ENCODE results near the gene WDR45B. TPM values are rescaled to one million over a fixed set of nuclear protein-coding genes. Genes with fewer than 3 reads are reported as not detected.
"Not testable (repeated sequence)": the region's sequence is repeated elsewhere in the genome, so short reads cannot be mapped to it uniquely, and the experiment has no call there.

Gene WDR45B
- total and polyA plus RNA-seq, 7 donors = 51.7 to 70.1 (median 66.8) TPM

DNA sequence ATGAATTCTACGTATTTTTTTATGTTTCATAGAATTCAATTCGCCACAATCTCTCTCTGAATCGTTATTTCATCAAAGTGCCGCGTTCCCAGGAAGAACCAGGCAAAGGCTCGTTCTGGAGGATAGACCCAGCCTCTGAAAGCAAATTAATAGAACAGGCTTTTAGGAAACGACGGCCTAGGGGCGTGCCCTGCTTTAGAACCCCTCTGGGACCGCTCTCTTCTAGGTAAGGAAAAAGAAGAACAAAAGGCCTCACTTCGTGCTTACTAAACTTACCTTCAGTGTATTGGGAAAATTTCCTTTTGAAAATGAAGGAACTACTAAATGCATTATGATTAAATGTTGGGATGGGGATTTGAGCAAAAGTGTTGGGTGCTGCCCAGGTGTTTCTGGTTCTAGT, 65.5 kb downstream of the WDR45B start:
- intact Hi-C loops (cut with DNase I) = no loop called here
- peaks cover 0 to 16% (median 8%) of the 10 kb centered on the region in 4 donors for H3K4me1 ChIP-seq
- TF ChIP-seq, protein P1, sequence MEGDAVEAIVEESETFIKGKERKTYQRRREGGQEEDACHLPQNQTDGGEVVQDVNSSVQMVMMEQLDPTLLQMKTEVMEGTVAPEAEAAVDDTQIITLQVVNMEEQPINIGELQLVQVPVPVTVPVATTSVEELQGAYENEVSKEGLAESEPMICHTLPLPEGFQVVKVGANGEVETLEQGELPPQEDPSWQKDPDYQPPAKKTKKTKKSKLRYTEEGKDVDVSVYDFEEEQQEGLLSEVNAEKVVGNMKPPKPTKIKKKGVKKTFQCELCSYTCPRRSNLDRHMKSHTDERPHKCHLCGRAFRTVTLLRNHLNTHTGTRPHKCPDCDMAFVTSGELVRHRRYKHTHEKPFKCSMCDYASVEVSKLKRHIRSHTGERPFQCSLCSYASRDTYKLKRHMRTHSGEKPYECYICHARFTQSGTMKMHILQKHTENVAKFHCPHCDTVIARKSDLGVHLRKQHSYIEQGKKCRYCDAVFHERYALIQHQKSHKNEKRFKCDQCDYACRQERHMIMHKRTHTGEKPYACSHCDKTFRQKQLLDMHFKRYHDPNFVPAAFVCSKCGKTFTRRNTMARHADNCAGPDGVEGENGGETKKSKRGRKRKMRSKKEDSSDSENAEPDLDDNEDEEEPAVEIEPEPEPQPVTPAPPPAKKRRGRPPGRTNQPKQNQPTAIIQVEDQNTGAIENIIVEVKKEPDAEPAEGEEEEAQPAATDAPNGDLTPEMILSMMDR (IDR thresholded peaks at IDR 0.05) = no peak
- TF ChIP-seq EP300 (IDR thresholded peaks at IDR 0.05) = no peak
- TF ChIP-seq POLR2A (IDR thresholded peaks at IDR 0.05) = no peak
- TF ChIP-seq POLR2AphosphoS5 (IDR thresholded peaks at IDR 0.05) = no peak
- no peaks in the 10 kb centered on the region for H3K9me3 ChIP-seq
- H3K36me3 ChIP-seq = peaks cover 12 to 54% (median 20%) of the 10 kb centered on the region in 4 donors
- no peak overlapping the region for H3K4me3 ChIP-seq
- no peaks in the 10 kb centered on the region for H3K27me3 ChIP-seq
- WGBS, 2 donors = 94 to 95% methylated on average over 11 of the region's 11 CpGs
- DNase-seq = no peak
- H3K27ac ChIP-seq = no peak overlapping the region

DNA sequence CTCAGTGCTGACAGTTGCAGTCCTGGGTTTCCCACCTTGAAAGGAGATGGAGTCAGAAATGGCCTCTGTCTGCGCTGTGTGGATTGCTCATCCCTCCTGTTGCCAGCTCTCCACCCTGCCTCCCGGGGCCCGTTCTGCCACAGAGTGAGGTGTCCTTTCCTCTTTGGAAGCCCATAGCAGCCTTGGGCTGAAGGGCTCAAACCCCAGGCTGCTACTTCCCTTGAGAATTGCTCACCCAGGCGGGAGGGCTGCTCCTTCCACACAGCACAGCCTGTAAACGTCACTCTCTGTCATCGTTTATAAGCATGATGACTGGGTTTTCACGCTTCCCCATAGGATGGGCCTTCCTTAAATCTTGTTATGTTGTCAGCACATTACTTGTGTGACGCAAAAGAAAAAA, 66.0 kb downstream of the WDR45B start:
- no peak overlapping the region for H3K27ac ChIP-seq
- peaks cover 7 to 54% (median 19%) of the 10 kb centered on the region in 4 donors for H3K36me3 ChIP-seq
- H3K4me3 ChIP-seq = no peak overlapping the region
- intact Hi-C loops (cut with DNase I) = no loop called here
- DNase-seq = no peak
- H3K27me3 ChIP-seq = no peaks in the 10 kb centered on the region
- peaks cover 0 to 11% (median 3%) of the 10 kb centered on the region in 4 donors for H3K4me1 ChIP-seq
- 92 to 93% methylated on average over 8 of the region's 8 CpGs for WGBS, 2 donors
- TF ChIP-seq, protein P1 (IDR thresholded peaks at IDR 0.05) = no peak
- TF ChIP-seq POLR2AphosphoS5 (IDR thresholded peaks at IDR 0.05) (no peak), EP300 (IDR thresholded peaks at IDR 0.05) (no peak), POLR2A (IDR thresholded peaks at IDR 0.05) (no peak)
- no peaks in the 10 kb centered on the region for H3K9me3 ChIP-seq

DNA sequence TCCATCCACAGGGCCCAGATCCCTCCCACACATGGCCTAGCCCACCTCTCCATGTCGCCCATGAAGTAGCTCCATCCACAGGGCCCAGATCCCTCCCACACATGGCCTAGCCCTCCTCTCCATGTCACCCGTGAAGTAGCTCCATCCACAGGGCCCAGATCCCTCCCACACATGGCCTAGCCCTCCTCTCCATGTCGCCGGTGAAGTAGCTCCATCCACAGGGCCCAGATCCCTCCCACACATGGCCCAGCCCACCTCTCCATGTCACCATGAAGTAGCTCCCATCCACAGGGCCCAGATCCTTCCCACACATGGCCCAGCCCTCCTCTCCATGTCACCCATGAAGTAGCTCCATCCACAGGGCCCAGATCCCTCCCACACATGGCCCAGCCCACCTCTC, 68.3 kb downstream of the WDR45B start:
- H3K27ac ChIP-seq; H3K4me3 ChIP-seq; intact Hi-C loops (cut with DNase I); H3K9me3 ChIP-seq; H3K27me3 ChIP-seq; H3K4me1 ChIP-seq; DNase-seq: not testable (repeated sequence)
- 95 to 96% methylated on average over 4 of the region's 4 CpGs for WGBS, 2 donors
- peaks cover 0 to 53% (median 20%) of the 10 kb centered on the region in 4 donors for H3K36me3 ChIP-seq

DNA sequence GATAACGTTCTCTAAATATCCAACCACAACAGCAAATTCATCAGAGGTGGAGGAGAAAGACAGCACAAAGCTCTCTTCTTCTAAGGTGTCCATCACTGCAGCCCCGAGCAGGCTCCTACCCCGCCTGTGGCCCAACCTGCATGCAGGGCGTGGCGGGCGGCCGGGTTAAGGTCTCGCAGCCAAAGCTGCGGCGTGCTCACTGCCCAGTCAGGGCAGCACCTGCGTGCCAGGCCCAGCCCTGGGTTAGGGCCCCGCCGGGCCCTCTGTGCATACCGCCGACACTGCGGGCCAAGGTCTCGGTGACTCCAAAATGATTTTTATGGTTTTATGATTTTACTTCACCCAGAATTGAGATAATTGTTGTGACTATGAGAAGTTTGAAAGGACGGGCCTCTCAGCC, 70.9 kb downstream of the WDR45B start:
- TF ChIP-seq POLR2A (IDR thresholded peaks at IDR 0.05) = no peak
- no peak for TF ChIP-seq EP300 (IDR thresholded peaks at IDR 0.05)
- no peak for TF ChIP-seq POLR2AphosphoS5 (IDR thresholded peaks at IDR 0.05)
- TF ChIP-seq, protein P1 (IDR thresholded peaks at IDR 0.05) = no peak
- intact Hi-C loops (cut with DNase I) = no loop called here
- Histone ChIP-seq H3K27me3 (no peaks in the 10 kb centered on the region), H3K27ac (no peak overlapping the region), H3K36me3 (peaks cover 0 to 53% (median 26%) of the 10 kb centered on the region in 4 donors), H3K4me1 (no peaks in the 10 kb centered on the region), H3K4me3 (no peak overlapping the region), H3K9me3 (no peaks in the 10 kb centered on the region)
- no peak for DNase-seq
- 20 to 70% methylated on average over 18 of the region's 18 CpGs for WGBS, 2 donors

GRCh38 chr17:82575581-82576221, 72.5 kb downstream of the WDR45B start:
- H3K4me1 ChIP-seq; DNase-seq; H3K27ac ChIP-seq; H3K27me3 ChIP-seq; H3K9me3 ChIP-seq; intact Hi-C loops (cut with DNase I); H3K4me3 ChIP-seq: not testable (repeated sequence)
- 97% methylated on average over 39 to 40 of the region's 52 CpGs for WGBS, 2 donors
- peaks cover 10 to 63% (median 34%) of the 10 kb centered on the region in 4 donors for H3K36me3 ChIP-seq

- Histone ChIP-seq H3K36me3 (peaks cover 10 to 78% (median 35%) of the 10 kb centered on the region in 4 donors), H3K9me3 (no peaks in the 10 kb centered on the region), H3K27ac (no peak overlapping the region), H3K27me3 (no peaks in the 10 kb centered on the region), H3K4me1 (no peaks in the 10 kb centered on the region), H3K4me3 (no peak overlapping the region)
- 91 to 95% methylated on average over 11 of the region's 11 CpGs for WGBS, 2 donors
- intact Hi-C loops (cut with DNase I) = no loop called here
- no peak for DNase-seq
- TF ChIP-seq POLR2A (IDR thresholded peaks at IDR 0.05) (no peak), EP300 (IDR thresholded peaks at IDR 0.05) (no peak), POLR2AphosphoS5 (IDR thresholded peaks at IDR 0.05) (no peak)
- TF ChIP-seq, protein P1 (IDR thresholded peaks at IDR 0.05) = no peak
Observed at GRCh38 chr17:82574041-82574440, 74.2 kb downstream of the WDR45B start.

Data from sigmoid colon (tissue), 7 donors.